HCT116 (cell line): ENCODE measurements around the gene PRPF4. TPM values are rescaled to one million over a fixed set of nuclear protein-coding genes. Genes with fewer than 3 reads are reported as not detected.

Experiments used
- ATAC-seq: fragments of 200-7000 bp; cut with Tn5 transposase; 2 replicates; pipeline ENCODE4 v1.9.1; 2020; ENCODE audit warnings: mild to moderate bottlenecking, moderate library complexity
- BruUV-seq: library from RNA; stranded (reverse); fragments of 400-500 nt; replicated peaks from 2 replicates; lab custom pipeline; 2021; lab: Mats Ljungman, UMichigan
- CTCF ChIA-PET: fragments of 300-600 bp; sonication (Branson Sonifier 250); formaldehyde crosslinking; loops from one replicate; lab custom pipeline; 2021; ENCODE audit warnings: antibody characterized with exemption; lab: Charles Lee
- POLR2A ChIA-PET: fragments of 300-600, 350-600 bp; sonication (Branson Sonifier 250); formaldehyde crosslinking; loops from one replicate; lab custom pipeline; 2021; ENCODE audit warnings: antibody characterized with exemption; lab: Charles Lee
- RAD21 ChIA-PET, 2 experiments: fragments of 300-600 bp; sonication (Branson Sonifier 250); formaldehyde crosslinking; loops; one replicate each; lab custom pipeline; 2023; ENCODE audit warnings: low total read pairs in 2 of 2; ENCODE audit not compliant: uncharacterized antibody in 2 of 2, unreplicated experiment in 2 of 2, low non-redundant PET in 1 of 2; lab: Charles Lee
- DNase-seq: peaks from one replicate; pipeline ENCODE4 v3.0.0-alpha.2; 2010; ENCODE audit warnings: low read depth, low spot score
- H2AFZ ChIP-seq: fragments of 200-600 bp; shearing (Covaris generic), sonication (generic); 2 replicates; pipeline ENCODE4 v1.6.1; 2017; ENCODE audit warnings: low read depth, mixed run types, mixed read lengths, antibody characterized with exemption, low read length; ENCODE audit not compliant: poor library complexity, severe bottlenecking
- H3K27ac ChIP-seq: 2 replicates; pipeline ENCODE4 v1.5.1; 2012; ENCODE audit warnings: low read depth, low read length
- H3K27me3 ChIP-seq: fragments of 200-600 bp; sonication (generic); 2 replicates; pipeline ENCODE4 v1.6.1; 2016; ENCODE audit warnings: mixed run types, low read length, mixed read lengths; ENCODE audit not compliant: insufficient read depth
- H3K36me3 ChIP-seq, 2 experiments: fragments of 200-500 bp in 1 of 2; fragments of 200-600 bp in 1 of 2; sonication (Bioruptor generic) in 1 of 2; sonication (generic) in 1 of 2; 2 replicates each; pipeline versions ENCODE4 v1.5.1 to v1.6.1; 2014 to 2016; ENCODE audit warnings: low read length in 2 of 2, inconsistent platforms in 1 of 2, mixed read lengths in 1 of 2, mixed run types in 1 of 2; ENCODE audit not compliant: insufficient read depth in 2 of 2, control insufficient read depth in 1 of 2
- H3K4me1 ChIP-seq, 2 experiments: fragments of 200-600 bp in 1 of 2; sonication (generic) in 1 of 2; 2 replicates each; pipeline versions ENCODE4 v1.5.1 to v1.6.1; 2012 to 2017; ENCODE audit warnings: low read length in 2 of 2, inconsistent platforms in 1 of 2, mild to moderate bottlenecking in 1 of 2, mixed read lengths in 1 of 2, mixed run types in 1 of 2, moderate library complexity in 1 of 2; ENCODE audit not compliant: insufficient read depth in 2 of 2, control insufficient read depth in 1 of 2
- H3K4me2 ChIP-seq: fragments of 200-600 bp; sonication (generic); 2 replicates; pipeline ENCODE4 v1.6.1; 2017; ENCODE audit warnings: mixed run types, low read length, mixed read lengths
- H3K4me3 ChIP-seq, 2 experiments: fragments of 200-600 bp in 1 of 2; sonication (generic) in 1 of 2; replicated peaks in 1 of 2; 2 replicates each; pipeline ENCODE4 v1.5.1; 2011 to 2016; ENCODE audit warnings: low read length in 2 of 2, control low read depth in 1 of 2, low read depth in 1 of 2, mild to moderate bottlenecking in 1 of 2, mixed read lengths in 1 of 2, mixed run types in 1 of 2
- H3K79me2 ChIP-seq: fragments of 200-600 bp; sonication (generic); 2 replicates; pipeline ENCODE4 v1.6.1; 2017; ENCODE audit warnings: mild to moderate bottlenecking, mixed run types, low read length, moderate library complexity, mixed read lengths; ENCODE audit not compliant: insufficient read depth
- H3K9ac ChIP-seq: fragments of 200-600 bp; sonication (generic); 2 replicates; pipeline ENCODE4 v1.6.1; 2016; ENCODE audit warnings: low read length, mixed read lengths
- H3K9me2 ChIP-seq: fragments of 200-600 bp; sonication (generic), shearing (Covaris generic); 2 replicates; pipeline ENCODE4 v1.6.1; 2017; ENCODE audit warnings: mixed run types, mild to moderate bottlenecking, moderate library complexity; ENCODE audit not compliant: insufficient read depth
- H3K9me3 ChIP-seq, 2 experiments: fragments of 200-500 bp in 1 of 2; fragments of 200-600 bp in 1 of 2; sonication (Bioruptor generic) in 1 of 2; sonication (generic) in 1 of 2; 2 replicates each; pipeline ENCODE4 v1.6.1; 2014 to 2017; ENCODE audit warnings: low read length in 2 of 2, mixed read lengths in 2 of 2, inconsistent platforms in 1 of 2, low read depth in 1 of 2, mild to moderate bottlenecking in 1 of 2, mixed run types in 1 of 2, moderate library complexity in 1 of 2; ENCODE audit not compliant: control insufficient read depth in 1 of 2, insufficient read depth in 1 of 2
- H4K20me1 ChIP-seq: fragments of 200-600 bp; sonication (generic), shearing (Covaris generic); 2 replicates; pipeline ENCODE4 v1.6.1; 2017; ENCODE audit warnings: mixed run types, mild to moderate bottlenecking, moderate library complexity; ENCODE audit not compliant: insufficient read depth
- ATF3 ChIP-seq: IDR thresholded peaks from 2 replicates; pipeline ENCODE4 v1.6.1; 2012
- CBX3 ChIP-seq: IDR thresholded peaks from 2 replicates; pipeline ENCODE4 v1.6.1; 2012; ENCODE audit warnings: low read depth
- CTCF ChIP-seq, 3 experiments: fragments of 200-600 bp in 1 of 3; sonication (generic) in 1 of 3; IDR thresholded peaks in 2 of 3; conservative IDR thresholded peaks in 1 of 3; 2 replicates each; pipeline ENCODE4 v1.5.1; 2012 to 2017; ENCODE audit warnings: low read depth in 2 of 3, low read length in 2 of 3, antibody characterized with exemption in 1 of 3, borderline replicate concordance in 1 of 3, control low read depth in 1 of 3, mild to moderate bottlenecking in 1 of 3, mixed read lengths in 1 of 3, mixed run types in 1 of 3, moderate library complexity in 1 of 3; ENCODE audit not compliant: insufficient read depth in 1 of 3
- EGR1 ChIP-seq: IDR thresholded peaks from 2 replicates; pipeline ENCODE4 v1.6.1; 2012; ENCODE audit warnings: low read depth
- ELF1 ChIP-seq: IDR thresholded peaks from 2 replicates; pipeline ENCODE4 v1.6.1; 2012; ENCODE audit warnings: low read depth, borderline replicate concordance
- EZH2 ChIP-seq: fragments of 200-600 bp; sonication (generic); IDR thresholded peaks from 2 replicates; pipeline ENCODE4 v1.6.1; 2017; ENCODE audit warnings: antibody characterized with exemption, mixed run types
- EZH2phosphoT487 ChIP-seq: fragments of 200-600 bp; IDR thresholded peaks from 2 replicates; pipeline ENCODE4 v1.6.1; 2018; ENCODE audit warnings: antibody characterized with exemption, borderline replicate concordance
- MAX ChIP-seq: IDR thresholded peaks from 2 replicates; pipeline ENCODE4 v1.6.1; 2012
- POLR2A ChIP-seq: IDR thresholded peaks from 2 replicates; pipeline ENCODE4 v1.7.0; 2011; ENCODE audit warnings: borderline replicate concordance; ENCODE audit not compliant: insufficient read depth, insufficient read length; ENCODE audit errors: extremely low read depth
- RAD21 ChIP-seq: IDR thresholded peaks from 2 replicates; pipeline ENCODE4 v1.6.1; 2012; ENCODE audit warnings: low read depth, mild to moderate bottlenecking
- REST ChIP-seq: IDR thresholded peaks from 2 replicates; pipeline ENCODE4 v1.6.1; 2012; ENCODE audit warnings: low read depth
- SIN3A ChIP-seq: IDR thresholded peaks from 2 replicates; pipeline ENCODE4 v1.6.1; 2012; ENCODE audit warnings: low read depth
- SP1 ChIP-seq: IDR thresholded peaks from 2 replicates; pipeline ENCODE4 v1.6.1; 2012; ENCODE audit warnings: low read depth
- SRF ChIP-seq: IDR thresholded peaks from 2 replicates; pipeline ENCODE4 v1.6.1; 2012; ENCODE audit warnings: low read depth
- TCF7L2 ChIP-seq: IDR thresholded peaks from 2 replicates; pipeline ENCODE4 v1.7.0; 2011; ENCODE audit warnings: borderline replicate concordance, inconsistent platforms; ENCODE audit not compliant: insufficient read depth, insufficient read length; ENCODE audit errors: extremely low read depth
- YY1 ChIP-seq: IDR thresholded peaks from 2 replicates; pipeline ENCODE4 v1.6.1; 2011; ENCODE audit warnings: low read length, low read depth, moderate library complexity, mild to moderate bottlenecking; ENCODE audit not compliant: insufficient replicate concordance; ENCODE audit errors: extremely low read depth
- ZFX ChIP-seq: fragments of 450-650 bp; IDR thresholded peaks from 2 replicates; pipeline ENCODE4 v1.6.1; 2017
- ZNF274 ChIP-seq: fragments of 200-500 bp; sonication (Bioruptor generic); IDR thresholded peaks from 2 replicates; pipeline ENCODE4 v1.6.1; 2014; ENCODE audit warnings: mild to moderate bottlenecking, low read depth, low read length, inconsistent platforms
- intact Hi-C: fragments of 100-400 bp; cut with micrococcal nuclease; formaldehyde crosslinking; loops from 2 replicates; pipeline ENCODE4 v1.10.0; 2022
- total RNA-seq: library from RNA; stranded (reverse); gene quantifications from one replicate; pipeline ENCODE4 v1.2.1, GENCODE V29; 2021; ENCODE audit not compliant: unreplicated experiment

PRPF4 gene
- total RNA-seq, 1 experiment from 2014 or later, result 53.9 TPM

- H3K36me3 ChIP-seq, result peaks cover 7 to 27% of the 10 kb centered on the region in 2 experiments; a peak in 3 of 4 replicates
- ChIA-PET RAD21 (no interaction called here), POLR2A (interaction anchor here (1.6 kb wide), 1 partner anchor 9 kb away, joined by 3 read pairs; no protein-coding TSS in a partner anchor)
These were observed 17.2 kb upstream of the PRPF4 start for GRCh38 chr9:113258282-113258681.

More at GRCh38 chr9:113258282-113258681, 17.2 kb upstream of the PRPF4 start:
- no peak for ATAC-seq
- BruUV-seq, result no TSS peak
- H3K9me3 ChIP-seq, result no peaks in the 10 kb centered on the region
- no peak overlapping the region for H3K4me2 ChIP-seq
- no peak overlapping the region for H3K27ac ChIP-seq
- DNase-seq, result no peak
- no peak overlapping the region for H2AFZ ChIP-seq
- no peaks in the 10 kb centered on the region for H3K79me2 ChIP-seq
- no peaks in the 10 kb centered on the region for H3K4me1 ChIP-seq
- H4K20me1 ChIP-seq, result no peaks in the 10 kb centered on the region
- CTCF ChIA-PET, result no interaction called here
- H3K9ac ChIP-seq, result no peak overlapping the region
- intact Hi-C loops, result no loop called here
- H3K4me3 ChIP-seq, result no peak overlapping the region
- no peak for TF ChIP-seq ZFX
- no peak for TF ChIP-seq ZNF274
- no peak for TF ChIP-seq MAX
- no peak for TF ChIP-seq SIN3A
- TF ChIP-seq CTCF (IDR thresholded peaks at IDR 0.05 in 2 of 3, conservative IDR thresholded peaks at IDR 0.05 in 1 of 3; ENCODE audit: borderline replicate concordance in 1 of 3, insufficient read depth in 1 of 3, low read depth in 2 of 3, low read length in 2 of 3), result no peak
- TF ChIP-seq EZH2phosphoT487, result no peak
- TF ChIP-seq EGR1, result no peak
- no peak for TF ChIP-seq EZH2
- no peak for TF ChIP-seq CBX3
- TF ChIP-seq ATF3, result no peak
- TF ChIP-seq POLR2A, result no peak
- no peak for TF ChIP-seq SP1
- TF ChIP-seq YY1, result no peak
- no peak for TF ChIP-seq RAD21
- TF ChIP-seq REST, result no peak
- TF ChIP-seq SRF, result no peak
- TF ChIP-seq TCF7L2, result no peak
- no peak for TF ChIP-seq ELF1
- H3K9me2 ChIP-seq, result no peaks in the 10 kb centered on the region
- no peaks in the 10 kb centered on the region for H3K27me3 ChIP-seq
